Osteocyte (in vitro differentiated cells): ENCODE measurements around the gene GDPGP1. TPM values are rescaled to one million over a fixed set of nuclear protein-coding genes. Genes with fewer than 3 reads are reported as not detected.

Experiments used
- DNase-seq: peaks from one replicate; pipeline ENCODE4 v3.0.0; 2021; ENCODE audit warnings: mixed read lengths; ENCODE audit not compliant: unreplicated experiment; ENCODE audit errors: extremely low spot score
- H3K27ac Mint-ChIP-seq: one replicate; pipeline ENCODE4 v1.8.0; 2021; ENCODE audit warnings: mild to moderate bottlenecking, mixed read lengths; ENCODE audit not compliant: unreplicated experiment
- H3K27me3 Mint-ChIP-seq: one replicate; pipeline ENCODE4 v1.8.0; 2021; ENCODE audit warnings: mixed read lengths; ENCODE audit not compliant: unreplicated experiment
- H3K36me3 Mint-ChIP-seq: one replicate; pipeline ENCODE4 v1.8.0; 2021; ENCODE audit warnings: mixed read lengths; ENCODE audit not compliant: unreplicated experiment
- H3K4me1 Mint-ChIP-seq: one replicate; pipeline ENCODE4 v1.8.0; 2021; ENCODE audit warnings: mixed read lengths; ENCODE audit not compliant: unreplicated experiment
- H3K4me3 Mint-ChIP-seq: one replicate; pipeline ENCODE4 v1.8.0; 2021; ENCODE audit warnings: mild to moderate bottlenecking, moderate library complexity, mixed read lengths; ENCODE audit not compliant: unreplicated experiment
- H3K9me3 Mint-ChIP-seq: one replicate; pipeline ENCODE4 v1.8.0; 2021; ENCODE audit warnings: mixed read lengths; ENCODE audit not compliant: unreplicated experiment
- CTCF ChIP-seq: fragments of 200-600 bp; sonication (generic); IDR thresholded peaks from 2 replicates; pipeline ENCODE4 v1.5.0; 2021; ENCODE audit warnings: antibody characterized with exemption, mild to moderate bottlenecking, moderate library complexity
- total RNA-seq: library from RNA; stranded (reverse); gene quantifications from 2 replicates; pipeline ENCODE4 v1.2.1, GENCODE V29; 2021

GDPGP1 gene
- total RNA-seq, 1 donor from 2014 or later, result 6.6 TPM

GRCh38 chr15:90205050-90205848 lies 28.8 kb upstream of the GDPGP1 start:
- Mint-ChIP-seq H3K9me3 (no peaks in the 10 kb centered on the region), H3K4me1 (peaks cover 23% of the 10 kb centered on the region), H3K36me3 (peaks cover 15% of the 10 kb centered on the region), H3K4me3 (no peak overlapping the region), H3K27ac (no peak overlapping the region), H3K27me3 (no peaks in the 10 kb centered on the region)
- DNase-seq, result no peak
- TF ChIP-seq CTCF, result no peak

- peaks cover 24% of the 10 kb centered on the region for H3K4me1 Mint-ChIP-seq
- H3K9me3 Mint-ChIP-seq, result no peaks in the 10 kb centered on the region
- DNase-seq, result no peak
- H3K27me3 Mint-ChIP-seq, result no peaks in the 10 kb centered on the region
- TF ChIP-seq CTCF, result no peak
- H3K36me3 Mint-ChIP-seq, result peaks cover 15% of the 10 kb centered on the region
- no peak overlapping the region for H3K27ac Mint-ChIP-seq
- no peak overlapping the region for H3K4me3 Mint-ChIP-seq
Measured at GRCh38 chr15:90205886-90206285, 28.1 kb upstream of the GDPGP1 start.

GRCh38 chr15:90207252-90207651 lies 26.8 kb upstream of the GDPGP1 start:
- Mint-ChIP-seq H3K9me3 (no peaks in the 10 kb centered on the region), H3K4me1 (peaks cover 32% of the 10 kb centered on the region), H3K27ac (no peak overlapping the region), H3K4me3 (no peak overlapping the region), H3K27me3 (no peaks in the 10 kb centered on the region), H3K36me3 (peaks cover 15% of the 10 kb centered on the region)
- TF ChIP-seq CTCF, result no peak
- DNase-seq, result no peak

- no peaks in the 10 kb centered on the region for H3K27me3 Mint-ChIP-seq
- no peaks in the 10 kb centered on the region for H3K9me3 Mint-ChIP-seq
- H3K4me3 Mint-ChIP-seq, result no peak overlapping the region
- no peak for TF ChIP-seq CTCF
- H3K4me1 Mint-ChIP-seq, result peaks cover 28% of the 10 kb centered on the region
- DNase-seq, result no peak
- peaks cover 15% of the 10 kb centered on the region for H3K36me3 Mint-ChIP-seq
- H3K27ac Mint-ChIP-seq, result no peak overlapping the region
Measured at GRCh38 chr15:90208356-90208755, 25.7 kb upstream of the GDPGP1 start.

GRCh38 chr15:90209591-90209990 lies 24.4 kb upstream of the GDPGP1 start:
- no peak for DNase-seq

More at GRCh38 chr15:90209591-90209990, 24.4 kb upstream of the GDPGP1 start:
- Mint-ChIP-seq H3K4me1 (peaks cover 24% of the 10 kb centered on the region), H3K36me3 (peaks cover 16% of the 10 kb centered on the region), H3K27me3 (no peaks in the 10 kb centered on the region), H3K9me3 (no peaks in the 10 kb centered on the region), H3K27ac (no peak overlapping the region), H3K4me3 (no peak overlapping the region)
- TF ChIP-seq CTCF, result no peak
